Upper lobe of left lung (tissue), 4 donors: ENCODE measurements around the gene PACS1.

Experiments used
- EP300 ChIP-seq, 4 donors: sonication (generic); formaldehyde crosslinking; IDR thresholded peaks; one replicate each; pipeline ENCODE4 v1.5.1; 2017; ENCODE audit warnings: antibody characterized with exemption in 4 of 4, control low read depth in 2 of 4
- POLR2A ChIP-seq, 4 donors: fragments of 450-650 bp; IDR thresholded peaks; one replicate each; pipeline ENCODE4 v1.5.1; 2016 to 2017; ENCODE audit warnings: antibody characterized with exemption in 4 of 4, mild to moderate bottlenecking in 2 of 4
- POLR2AphosphoS5 ChIP-seq, 2 donors: sonication (generic); formaldehyde crosslinking; IDR thresholded peaks; one replicate each; pipeline ENCODE4 v1.5.1; 2017; ENCODE audit warnings: antibody characterized with exemption in 2 of 2
- TF ChIP-seq, protein P1 (sequence below), 6 experiments: fragments of 450-650 bp in 4 of 6; fragments of 200-600 bp in 2 of 6; sonication (generic) in 2 of 6; IDR thresholded peaks; one replicate each; pipeline ENCODE4 v1.5.1; 2016 to 2019; ENCODE audit warnings: antibody characterized with exemption in 6 of 6

- TF ChIP-seq, protein P1, sequence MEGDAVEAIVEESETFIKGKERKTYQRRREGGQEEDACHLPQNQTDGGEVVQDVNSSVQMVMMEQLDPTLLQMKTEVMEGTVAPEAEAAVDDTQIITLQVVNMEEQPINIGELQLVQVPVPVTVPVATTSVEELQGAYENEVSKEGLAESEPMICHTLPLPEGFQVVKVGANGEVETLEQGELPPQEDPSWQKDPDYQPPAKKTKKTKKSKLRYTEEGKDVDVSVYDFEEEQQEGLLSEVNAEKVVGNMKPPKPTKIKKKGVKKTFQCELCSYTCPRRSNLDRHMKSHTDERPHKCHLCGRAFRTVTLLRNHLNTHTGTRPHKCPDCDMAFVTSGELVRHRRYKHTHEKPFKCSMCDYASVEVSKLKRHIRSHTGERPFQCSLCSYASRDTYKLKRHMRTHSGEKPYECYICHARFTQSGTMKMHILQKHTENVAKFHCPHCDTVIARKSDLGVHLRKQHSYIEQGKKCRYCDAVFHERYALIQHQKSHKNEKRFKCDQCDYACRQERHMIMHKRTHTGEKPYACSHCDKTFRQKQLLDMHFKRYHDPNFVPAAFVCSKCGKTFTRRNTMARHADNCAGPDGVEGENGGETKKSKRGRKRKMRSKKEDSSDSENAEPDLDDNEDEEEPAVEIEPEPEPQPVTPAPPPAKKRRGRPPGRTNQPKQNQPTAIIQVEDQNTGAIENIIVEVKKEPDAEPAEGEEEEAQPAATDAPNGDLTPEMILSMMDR (IDR thresholded peaks at IDR 0.05), result no peak
- TF ChIP-seq POLR2A (IDR thresholded peaks at IDR 0.05) (no peak), POLR2AphosphoS5 (IDR thresholded peaks at IDR 0.05) (no peak), EP300 (IDR thresholded peaks at IDR 0.05) (no peak)
Measured at GRCh38 chr11:66183494-66184048, 113.5 kb downstream of the PACS1 start.
